Colon (tissue), 2 donors: ENCODE data around the gene WWC1.
"Not testable (repeated sequence)": the region's sequence is repeated elsewhere in the genome, so short reads cannot be mapped to it uniquely, and the experiment has no call there.

ENCODE experiments used
- FAIRE-seq: peaks from 2 replicates; lab custom pipeline; 2012; peaks lifted over from hg19 to GRCh38; lab: Jason Lieb, UNC
- donor health status: control.
- donor health status: control.

Gene WWC1

DNA sequence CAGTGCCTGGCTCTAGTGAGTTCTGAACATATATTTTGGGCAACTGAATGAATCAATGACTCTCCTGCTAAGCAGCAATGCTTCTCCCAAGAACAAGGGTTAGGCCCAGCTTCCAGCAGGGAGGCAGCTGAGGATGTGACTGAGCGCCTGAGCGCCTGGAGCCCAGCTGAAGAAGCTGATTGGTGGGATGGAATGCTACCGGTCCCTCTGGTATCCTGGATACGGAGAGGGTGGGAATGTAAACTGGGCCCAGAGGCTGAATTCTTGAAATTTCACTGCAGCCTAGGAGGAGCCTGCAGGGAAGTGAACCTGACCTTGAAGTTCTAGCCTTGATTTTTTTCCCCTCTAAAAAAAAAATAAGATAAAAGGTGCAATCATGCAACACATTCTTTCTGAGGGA, 43.2 kb downstream of the WWC1 start:
- no peak for FAIRE-seq

DNA sequence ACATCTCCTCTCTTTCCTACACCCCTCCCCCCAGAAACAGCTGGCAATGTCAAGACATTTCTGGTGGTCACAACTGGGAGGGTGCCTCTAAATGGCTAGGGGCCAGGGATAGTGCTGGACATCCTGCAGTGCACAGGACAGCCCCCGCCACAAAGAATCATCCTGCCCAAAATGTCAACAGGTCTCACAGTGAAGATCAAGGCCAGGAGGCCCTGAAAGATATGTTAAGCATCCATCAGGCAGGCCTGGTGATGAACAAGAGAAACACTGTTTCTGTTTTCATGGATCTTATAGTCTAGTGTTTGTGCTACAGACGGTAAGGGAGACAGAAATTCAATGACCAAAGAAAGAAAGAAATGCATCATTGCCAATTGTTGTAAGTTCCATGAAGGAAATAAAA, 45.9 kb downstream of the WWC1 start:
- FAIRE-seq: no peak

DNA sequence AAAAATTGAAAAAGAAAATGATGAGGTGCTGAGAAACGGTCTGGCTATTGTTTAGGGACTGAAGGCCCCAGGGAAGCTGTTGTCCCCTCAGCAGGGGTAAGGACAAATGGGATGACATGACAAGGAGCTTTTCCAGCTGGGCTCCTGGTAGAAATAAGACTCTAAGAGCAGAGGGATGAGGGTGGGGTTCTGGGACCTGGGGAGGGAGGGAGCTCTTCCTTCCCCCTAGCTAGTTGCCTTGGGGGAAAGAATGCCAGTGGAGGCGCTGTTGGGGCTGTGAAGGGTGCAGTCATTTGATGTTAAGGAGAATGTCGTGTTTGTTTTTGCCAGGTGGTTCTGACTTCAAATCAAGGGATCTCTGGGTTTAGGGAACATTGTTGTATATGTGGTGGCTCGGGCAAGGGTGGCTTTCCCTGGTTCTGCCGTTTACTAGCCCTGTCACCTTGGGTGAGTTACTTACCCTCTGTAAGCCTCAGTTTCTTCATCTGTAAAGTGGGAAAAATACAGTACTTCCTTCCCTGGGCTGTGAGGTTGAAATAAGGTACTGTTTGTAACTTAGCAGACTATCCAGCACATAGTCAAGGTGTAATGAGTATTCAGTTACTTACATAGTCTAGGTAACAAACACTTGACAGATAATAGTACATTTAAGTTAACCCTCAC, 47.8 kb downstream of the WWC1 start:
- FAIRE-seq: no peak

DNA sequence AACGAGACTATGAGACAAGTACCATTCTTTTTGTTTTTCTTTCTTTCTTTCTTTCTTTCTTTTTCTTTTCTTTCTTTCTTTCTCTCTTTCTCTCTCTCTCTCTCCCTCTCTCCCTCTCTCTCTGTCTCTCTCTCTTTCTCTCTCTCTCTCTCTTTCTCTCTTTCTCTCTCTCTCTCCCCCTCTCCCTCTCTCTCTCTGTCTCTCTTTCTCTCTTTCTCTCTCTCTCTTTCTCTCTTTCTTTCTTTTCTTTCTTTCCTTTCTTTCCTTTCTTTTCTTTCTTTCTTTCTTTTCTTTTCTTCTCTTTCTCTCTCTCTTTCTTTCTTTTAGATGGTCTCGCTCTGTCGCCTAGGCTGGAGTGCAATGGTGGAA, 48.3 kb downstream of the WWC1 start:
- not testable (repeated sequence) for FAIRE-seq

DNA sequence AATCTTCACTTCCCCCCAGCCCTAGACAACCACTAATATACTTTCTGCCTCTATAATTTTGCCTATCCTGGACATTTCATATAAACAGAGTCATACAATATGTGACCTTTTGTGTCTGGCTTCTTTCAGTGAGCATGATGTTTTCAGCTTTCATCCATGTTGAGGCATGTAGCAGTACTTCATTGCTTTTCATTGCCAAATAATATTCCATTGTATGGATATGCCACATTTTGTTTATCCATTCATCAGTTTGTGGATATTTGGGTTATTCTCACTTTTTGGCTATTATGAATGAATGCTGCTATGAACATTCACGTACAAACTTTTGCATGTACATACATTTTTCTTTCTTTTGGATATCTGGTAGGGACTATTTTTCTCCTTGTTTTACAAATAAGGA, 49.0 kb downstream of the WWC1 start:
- FAIRE-seq: no peak

DNA sequence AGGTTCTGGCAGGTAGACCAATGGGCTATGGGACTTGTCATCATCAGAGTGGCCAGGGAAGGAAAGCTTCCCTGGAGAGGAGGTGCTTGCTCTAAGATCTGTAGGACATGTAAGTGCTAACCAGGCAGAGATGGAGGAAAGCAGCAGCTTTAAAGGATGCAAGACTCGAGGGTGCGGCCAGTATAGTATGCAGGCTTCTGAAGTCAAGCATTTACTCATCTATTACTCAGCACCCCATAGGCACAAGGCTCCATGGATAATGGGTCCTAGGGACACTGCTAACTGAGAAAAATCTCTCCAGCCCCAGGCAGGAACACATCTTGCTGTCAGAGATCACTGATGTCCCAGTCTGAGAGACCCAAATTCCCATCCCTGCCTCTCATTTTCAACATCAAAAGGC, 49.7 kb downstream of the WWC1 start:
- FAIRE-seq: no peak

DNA sequence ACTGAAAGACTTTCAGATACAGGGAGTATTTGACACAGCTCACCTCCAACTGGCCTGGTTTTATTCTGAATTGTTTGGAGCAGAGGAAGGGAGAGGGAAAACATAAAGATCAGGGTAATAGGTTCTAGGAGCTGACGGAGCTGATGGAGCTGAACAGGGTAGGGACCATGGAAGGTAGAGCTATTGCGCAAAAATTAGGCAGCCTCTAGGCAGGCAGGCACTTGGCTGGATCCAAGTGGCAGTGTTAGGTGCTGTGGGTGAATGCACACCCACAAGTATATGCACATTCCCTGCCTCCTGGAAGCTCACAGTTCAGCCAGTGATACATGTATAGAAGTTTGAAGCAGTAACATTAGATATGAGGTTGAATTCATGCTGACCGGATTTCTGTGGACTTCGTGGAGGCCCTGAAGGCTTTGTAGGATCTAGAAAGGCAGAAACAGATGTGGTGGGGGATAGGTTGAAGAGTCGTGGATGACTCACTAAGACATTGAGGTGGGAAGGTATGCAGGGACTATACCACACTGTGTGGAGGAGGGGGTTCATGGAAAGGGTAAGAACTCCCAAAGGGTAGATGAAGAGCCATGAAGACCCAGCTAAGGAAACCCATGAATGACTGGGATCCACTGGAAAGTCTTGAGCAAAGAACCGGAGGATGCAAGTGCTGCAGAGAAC, 50.8 kb downstream of the WWC1 start:
- no peak for FAIRE-seq

DNA sequence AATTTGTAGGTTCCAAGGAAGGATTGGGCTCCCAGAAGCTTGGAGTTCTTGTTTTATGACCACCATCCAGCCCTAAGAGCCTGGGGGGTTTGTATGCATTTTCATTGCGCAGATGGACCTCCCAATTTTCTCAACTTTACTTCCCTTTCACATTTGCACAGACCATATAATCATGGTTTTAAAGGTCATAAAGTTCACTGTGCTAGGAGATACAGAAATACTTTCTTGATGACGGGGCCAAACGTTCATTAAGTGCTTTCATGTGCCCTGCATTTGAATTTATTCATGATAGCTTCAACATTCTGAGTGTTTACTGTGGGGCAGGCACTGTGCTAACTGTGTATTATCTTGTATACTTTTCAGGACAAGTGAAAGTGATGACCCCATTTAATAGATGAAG, 51.5 kb downstream of the WWC1 start:
- no peak for FAIRE-seq

DNA sequence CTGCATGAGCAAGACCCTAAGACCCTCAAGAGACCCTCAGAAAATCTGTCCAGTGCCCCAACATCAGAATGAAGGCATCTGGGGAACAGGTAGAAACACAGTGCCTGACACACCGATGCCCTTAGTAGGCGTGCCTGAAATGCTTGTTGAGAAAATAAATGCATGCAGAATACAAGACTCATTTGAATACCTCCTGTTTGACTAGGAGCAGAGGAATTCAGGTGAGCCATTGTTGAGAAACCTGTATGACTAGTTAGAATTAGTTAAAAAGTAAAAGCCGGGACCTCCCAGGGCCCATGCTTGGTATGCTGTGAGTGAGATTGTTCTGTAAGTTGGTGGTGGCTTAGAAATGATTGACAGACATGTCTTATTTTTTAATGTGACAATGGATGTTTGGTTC, 55.0 kb downstream of the WWC1 start:
- no peak for FAIRE-seq

DNA sequence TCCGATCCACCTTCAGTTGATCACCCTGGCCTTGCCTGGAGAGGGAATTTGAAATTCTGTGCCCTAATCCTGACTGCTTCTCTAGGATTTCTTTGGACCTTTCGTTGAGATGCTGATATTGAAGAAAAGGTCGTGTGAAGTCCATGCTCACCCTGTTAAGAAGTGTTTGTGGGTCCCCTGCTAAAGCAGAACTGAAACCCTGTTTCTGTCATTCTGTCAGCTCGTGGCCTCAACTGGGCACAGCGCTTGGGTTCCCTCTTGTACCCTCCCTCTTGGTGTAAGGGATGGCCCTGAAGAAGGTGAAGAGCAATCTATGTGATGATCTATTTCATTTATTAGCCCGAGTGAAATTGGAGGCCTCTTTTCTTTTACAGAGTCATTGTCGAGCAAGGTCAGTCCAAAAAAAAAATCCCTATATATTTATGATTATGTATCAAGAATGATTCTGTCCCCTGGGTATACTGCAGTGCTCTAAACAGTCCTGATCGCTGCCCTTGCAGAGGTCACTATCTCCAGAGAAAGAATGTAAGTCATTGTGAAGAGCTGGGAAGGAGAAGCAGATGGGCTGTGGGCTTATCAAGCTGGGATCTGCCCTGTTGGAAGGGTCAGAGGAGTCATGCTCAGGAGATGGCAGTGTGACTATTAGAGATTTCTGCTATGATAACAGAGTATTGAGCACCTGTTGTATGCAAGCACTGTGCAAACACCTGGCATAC, 56.1 kb downstream of the WWC1 start:
- no peak for FAIRE-seq

DNA sequence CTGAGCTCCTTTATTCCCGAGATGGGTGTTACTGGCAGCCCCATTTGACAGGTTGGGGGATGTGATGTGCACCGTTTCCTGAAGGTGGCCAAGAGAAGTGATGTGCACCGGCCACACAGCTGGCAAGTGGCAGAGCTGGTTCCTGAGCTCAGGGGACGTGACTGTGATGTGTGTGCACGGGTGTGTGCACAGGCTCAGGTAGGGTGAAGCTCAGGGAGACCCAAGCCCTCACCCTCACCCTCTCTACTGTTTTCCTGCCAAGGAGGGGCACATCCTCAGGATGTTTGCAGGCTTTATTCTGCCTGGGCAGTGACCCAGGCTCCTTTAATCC, 56.6 kb downstream of the WWC1 start:
- no peak for FAIRE-seq

DNA sequence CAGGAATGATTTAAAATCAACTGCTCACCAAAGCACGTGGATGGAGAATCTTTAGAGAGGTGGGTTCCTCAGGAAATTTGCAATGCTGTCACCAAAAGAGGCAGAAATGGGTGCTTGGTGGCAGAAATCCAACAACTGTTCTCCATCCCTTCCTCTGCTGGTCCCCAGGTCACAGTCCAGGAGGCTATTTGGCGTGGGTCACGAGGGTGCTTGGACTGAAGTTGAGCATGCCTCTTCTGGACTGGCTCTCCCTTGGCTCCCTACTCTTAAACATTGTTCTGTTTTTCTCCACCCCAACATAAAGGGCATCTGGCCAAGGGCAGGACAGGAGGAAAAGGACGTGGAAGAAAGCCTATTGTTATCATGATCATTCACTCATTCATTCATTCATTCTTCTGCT, 58.9 kb downstream of the WWC1 start:
- FAIRE-seq: no peak

DNA sequence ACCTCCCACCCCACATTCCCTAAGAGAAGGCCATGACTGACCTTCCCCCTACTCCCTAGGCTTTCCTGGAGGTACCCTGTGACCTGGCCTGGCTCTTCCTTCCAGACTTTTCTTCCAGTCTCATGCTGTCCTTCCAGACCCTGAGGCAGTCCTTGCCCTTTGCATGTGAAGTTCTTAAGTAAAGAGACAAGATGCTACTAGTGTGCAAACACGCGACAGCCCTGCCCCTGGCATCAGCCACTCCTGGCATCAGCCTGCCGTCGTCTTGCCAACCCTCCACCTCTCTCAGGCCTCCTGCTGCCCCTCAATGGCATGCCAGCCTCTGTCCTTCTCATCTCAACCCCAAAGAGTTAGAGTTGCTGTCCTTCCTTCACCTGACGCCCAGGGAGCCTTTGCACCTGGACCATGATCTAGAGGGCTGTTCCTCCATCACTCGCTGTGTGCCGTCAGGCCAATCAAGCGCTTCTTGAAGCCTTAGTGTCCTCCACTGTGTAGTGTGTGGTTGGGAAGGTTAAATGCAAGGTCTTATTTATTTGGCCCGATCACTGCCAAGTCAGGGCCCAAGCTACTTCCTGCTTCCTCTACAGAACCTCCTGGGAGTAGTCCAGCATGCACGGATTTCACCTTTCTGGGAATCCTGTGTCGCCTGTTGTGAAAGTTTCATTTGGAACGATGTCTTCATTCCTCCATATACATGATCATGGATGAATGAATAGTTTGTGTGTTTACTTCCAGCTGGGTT, 61.9 kb downstream of the WWC1 start:
- FAIRE-seq: no peak

DNA sequence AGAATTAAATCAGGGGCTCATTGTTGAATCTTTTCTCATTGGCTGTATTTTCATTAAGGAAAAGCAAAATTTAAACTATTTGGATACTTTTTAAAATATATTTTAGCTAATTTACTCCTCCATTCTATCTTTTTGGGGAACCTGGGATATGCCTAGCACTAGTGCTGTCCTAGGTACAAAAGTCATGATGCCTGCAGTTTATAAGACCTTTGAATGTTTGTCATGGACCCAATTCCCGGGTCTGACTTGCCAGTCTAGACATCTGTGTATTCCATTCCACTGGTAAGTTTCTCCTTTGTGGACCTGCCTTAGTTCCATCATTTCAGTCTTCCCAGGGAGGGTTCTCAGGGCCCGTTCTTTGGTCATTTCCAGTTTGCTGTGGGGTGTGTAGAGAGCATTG, 63.0 kb downstream of the WWC1 start:
- no peak for FAIRE-seq

DNA sequence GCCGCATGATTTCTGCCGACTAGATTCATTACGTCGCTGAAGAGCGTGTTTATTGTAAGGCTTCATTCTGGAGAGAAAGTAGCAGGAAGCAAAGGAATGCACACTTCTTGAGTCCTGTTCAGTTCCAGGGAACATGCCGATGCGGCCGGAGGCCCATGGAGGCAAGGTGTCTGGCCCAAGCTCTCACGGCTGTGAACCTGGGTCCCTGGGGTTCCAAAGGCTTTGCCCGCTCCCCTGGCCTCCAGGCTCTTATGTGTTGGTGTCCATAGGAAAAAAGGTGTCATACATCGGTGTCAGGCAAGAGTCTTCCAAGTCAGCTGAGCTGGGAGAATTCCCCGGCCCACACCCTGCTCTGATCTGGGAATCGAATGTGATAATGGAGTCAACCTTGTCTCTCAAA, 64.7 kb downstream of the WWC1 start:
- no peak for FAIRE-seq

DNA sequence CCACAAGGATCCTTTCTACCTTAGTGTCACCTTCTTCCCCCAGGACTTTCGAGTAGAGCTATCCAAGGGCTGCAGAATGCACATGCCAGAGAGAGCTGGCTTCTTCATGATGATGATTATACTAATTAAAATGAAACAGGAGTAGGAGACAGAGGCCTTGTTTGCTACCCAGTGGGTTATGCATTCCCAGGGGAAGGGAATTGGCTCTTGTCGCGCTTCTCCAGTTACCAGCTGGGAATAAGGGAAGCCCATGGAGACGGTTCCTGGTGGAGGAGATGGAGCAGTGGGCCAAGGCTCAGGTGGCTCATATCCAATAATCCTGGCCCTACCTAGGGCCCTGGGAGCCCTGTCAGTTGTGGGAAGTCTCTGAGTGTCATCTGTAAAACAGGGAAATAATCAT, 65.1 kb downstream of the WWC1 start:
- FAIRE-seq: no peak

DNA sequence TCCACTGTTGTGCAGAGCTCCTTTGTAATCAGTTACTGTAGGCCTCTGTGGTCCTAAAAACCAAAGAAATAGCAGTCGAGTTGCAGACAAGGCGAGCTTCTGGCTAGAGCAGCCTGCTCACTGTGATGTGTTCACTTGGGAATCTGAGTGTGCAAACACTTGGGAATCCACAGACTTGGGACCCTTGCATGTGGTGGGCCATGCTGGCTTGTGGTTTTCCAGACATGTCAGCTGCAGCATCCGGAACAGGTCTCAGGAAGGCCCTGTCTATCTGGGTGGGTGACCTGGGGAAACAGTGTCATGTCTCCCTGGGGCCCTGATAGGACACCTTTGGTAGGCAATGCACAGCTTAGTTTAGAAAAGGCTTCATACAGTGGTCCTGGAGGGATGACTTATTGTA, 66.4 kb downstream of the WWC1 start:
- FAIRE-seq: no peak

DNA sequence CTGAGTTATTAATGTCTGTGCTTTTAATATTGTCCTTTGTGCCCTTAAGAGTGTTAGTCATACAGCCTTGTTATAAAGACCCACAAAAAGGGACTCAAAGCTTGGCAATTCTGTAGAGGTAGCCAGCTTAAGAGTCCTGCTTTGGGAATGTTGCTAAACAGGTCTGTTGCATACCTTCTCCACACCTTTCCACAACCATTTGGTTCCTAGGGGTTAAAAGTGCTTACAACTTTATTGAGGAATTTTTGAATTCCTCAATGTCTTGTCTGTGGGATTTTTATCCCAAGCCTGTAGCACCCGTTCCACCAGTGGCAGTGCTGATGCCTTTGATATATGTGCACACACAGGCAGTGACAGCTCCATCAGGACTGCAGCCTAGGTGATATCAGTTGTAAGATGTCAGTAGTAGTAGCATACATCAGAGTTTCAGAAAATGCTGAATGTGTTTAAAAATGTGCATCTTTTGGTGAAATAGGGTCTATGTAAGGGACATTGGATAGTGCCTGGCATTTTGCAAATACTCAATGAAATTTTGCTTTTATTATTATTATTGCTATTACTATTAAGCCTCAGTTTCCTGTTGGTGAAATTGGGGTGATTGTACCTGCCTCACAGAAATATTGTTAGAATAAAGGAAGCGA, 68.5 kb downstream of the WWC1 start:
- FAIRE-seq: no peak

DNA sequence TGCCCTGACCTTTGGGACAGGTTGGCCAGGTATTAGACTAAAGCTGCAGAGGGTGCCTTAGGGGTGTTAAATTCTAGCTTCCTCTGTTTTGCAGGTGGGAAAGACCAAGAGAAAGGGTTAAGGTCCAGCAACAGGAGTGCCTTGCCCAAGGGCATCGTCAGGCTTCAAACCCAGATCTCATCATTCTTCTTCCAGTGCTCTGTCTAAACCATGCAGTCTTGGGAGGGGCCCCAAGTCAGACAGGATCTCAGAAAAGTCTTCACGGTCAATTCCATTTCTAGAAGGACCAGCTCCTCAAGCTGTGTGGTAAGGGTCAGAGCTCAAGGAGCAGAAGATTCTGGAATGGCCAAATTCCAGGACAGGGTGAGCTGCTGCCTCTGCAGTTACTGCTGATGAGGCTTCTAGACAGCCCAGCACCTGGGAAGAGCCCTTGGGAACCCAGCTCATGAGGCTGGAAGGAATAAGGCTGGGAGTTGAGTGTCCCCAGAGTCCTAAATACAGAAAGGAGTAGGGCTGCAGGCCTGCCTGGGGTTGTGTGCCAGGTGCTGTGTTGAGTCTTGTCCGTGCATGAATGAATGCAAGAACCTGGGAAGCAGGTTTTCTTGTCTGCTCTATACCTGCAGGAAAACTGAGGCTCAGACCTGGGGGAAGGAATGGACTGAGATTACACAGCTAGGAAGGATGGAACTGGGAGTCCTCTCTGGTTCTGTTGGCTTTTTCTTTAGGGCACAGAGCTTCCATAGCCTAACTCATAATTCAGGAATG, 69.3 kb downstream of the WWC1 start:
- FAIRE-seq: no peak

DNA sequence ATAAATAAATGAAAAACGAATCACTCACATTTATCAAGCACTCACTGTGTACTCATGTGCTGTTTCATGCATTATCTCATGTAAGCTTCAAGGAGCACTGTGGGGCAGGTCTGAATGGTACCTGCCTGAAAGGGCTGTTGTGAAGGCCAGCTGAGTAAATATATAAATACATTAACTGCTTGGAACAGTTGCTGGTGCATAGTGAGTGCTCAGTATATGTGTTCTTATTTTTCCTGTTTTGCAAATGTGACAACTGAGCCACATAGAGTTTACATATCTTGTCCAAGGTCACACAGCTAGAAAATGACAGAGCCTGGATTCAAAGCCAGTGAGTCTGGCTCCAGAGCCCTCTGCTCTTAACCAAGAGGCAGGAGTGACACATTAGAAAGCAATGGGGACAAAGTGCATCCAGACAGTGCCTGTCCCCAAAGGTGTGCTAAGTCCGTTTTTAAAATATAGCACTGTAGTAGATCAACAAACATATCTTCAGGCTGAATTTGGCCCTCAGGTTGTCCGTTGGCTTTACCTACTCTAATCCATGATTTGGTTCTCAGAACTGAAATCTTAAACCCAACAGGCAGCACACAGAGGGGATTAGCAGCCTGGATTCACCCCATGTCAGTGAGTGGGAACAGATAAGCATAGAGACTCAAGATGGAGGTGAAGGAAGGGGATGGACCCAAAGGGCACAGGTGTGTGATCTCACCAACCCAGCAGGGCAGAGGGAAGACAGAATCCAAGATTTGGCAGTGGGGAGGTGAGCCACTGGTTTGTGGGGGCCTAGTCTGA, 70.8 kb downstream of the WWC1 start:
- FAIRE-seq: no peak

DNA sequence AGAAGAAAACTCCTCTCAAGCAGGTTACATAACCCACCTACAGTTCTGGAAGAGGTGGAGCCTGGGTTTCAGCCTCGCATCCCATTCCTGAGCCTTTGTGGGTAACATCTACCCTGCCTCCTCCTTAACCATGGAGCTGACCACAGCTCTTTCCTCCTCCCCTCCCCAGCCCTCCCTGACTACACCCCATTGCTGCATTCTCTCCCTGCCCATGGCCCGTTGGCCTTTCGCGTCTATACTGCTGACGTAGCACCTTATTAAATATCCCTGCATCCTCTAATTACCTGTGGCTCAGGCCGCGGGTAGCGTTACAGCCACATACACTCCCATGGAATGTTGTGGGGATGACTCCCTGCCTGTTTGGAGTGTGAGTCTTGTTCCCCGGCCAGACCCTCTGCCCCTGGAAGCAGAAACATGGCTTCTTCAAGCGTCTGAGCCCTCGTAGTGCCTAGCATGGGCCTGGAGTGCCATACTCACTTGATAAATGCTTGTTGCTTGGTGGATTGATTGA, 72.8 kb downstream of the WWC1 start:
- FAIRE-seq: no peak
